Loucy (cell line): ENCODE data around the gene DEPDC5.

ENCODE experiments used
- EZH2phosphoT487 ChIP-seq: fragments of 200-600 bp; IDR thresholded peaks from 2 replicates; pipeline ENCODE4 v1.6.1; 2018; ENCODE audit warnings: antibody characterized with exemption, mild to moderate bottlenecking, moderate library complexity, borderline replicate concordance
- TF ChIP-seq, protein P1 (sequence below): fragments of 200-600 bp; sonication (generic); conservative IDR thresholded peaks from 2 replicates; pipeline ENCODE4 v1.5.1; 2014; ENCODE audit warnings: mild to moderate bottlenecking, antibody characterized with exemption, low read length

DNA sequence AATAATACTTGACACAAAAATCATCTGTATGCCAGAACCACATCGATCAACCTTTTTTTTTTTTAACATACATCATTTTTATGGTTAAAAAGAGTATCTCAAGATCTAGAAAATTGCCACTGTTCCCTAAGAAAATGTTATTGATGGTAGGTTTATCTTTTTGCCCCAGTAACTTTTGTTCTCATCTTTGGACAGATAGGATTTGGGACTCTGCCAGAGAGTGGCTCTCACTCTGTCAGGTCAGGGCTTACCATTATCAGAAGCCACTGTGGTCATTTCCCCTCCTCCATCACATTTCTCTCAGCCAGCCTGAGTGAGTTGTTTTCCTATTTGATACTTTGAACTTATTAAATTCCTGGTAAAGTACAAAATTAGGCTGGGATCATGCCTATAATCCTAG, 142.7 kb downstream of the DEPDC5 start:
- no peak for TF ChIP-seq EZH2phosphoT487
- TF ChIP-seq, protein P1, sequence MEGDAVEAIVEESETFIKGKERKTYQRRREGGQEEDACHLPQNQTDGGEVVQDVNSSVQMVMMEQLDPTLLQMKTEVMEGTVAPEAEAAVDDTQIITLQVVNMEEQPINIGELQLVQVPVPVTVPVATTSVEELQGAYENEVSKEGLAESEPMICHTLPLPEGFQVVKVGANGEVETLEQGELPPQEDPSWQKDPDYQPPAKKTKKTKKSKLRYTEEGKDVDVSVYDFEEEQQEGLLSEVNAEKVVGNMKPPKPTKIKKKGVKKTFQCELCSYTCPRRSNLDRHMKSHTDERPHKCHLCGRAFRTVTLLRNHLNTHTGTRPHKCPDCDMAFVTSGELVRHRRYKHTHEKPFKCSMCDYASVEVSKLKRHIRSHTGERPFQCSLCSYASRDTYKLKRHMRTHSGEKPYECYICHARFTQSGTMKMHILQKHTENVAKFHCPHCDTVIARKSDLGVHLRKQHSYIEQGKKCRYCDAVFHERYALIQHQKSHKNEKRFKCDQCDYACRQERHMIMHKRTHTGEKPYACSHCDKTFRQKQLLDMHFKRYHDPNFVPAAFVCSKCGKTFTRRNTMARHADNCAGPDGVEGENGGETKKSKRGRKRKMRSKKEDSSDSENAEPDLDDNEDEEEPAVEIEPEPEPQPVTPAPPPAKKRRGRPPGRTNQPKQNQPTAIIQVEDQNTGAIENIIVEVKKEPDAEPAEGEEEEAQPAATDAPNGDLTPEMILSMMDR: no peak
